ENCODE results near the gene RNF213. TPM values are rescaled to one million over a fixed set of nuclear protein-coding genes. Genes with fewer than 3 reads are reported as not detected.

The RNF213 gene
- total and polyA plus RNA-seq, 7 donors, result 7.8 to 138 (median 50.4) TPM

GRCh38 chr17:80339731-80340456 is 79.2 kb downstream of the RNF213 start:
- H3K9me3 ChIP-seq, result no peaks in the 10 kb centered on the region
- H3K27me3 ChIP-seq, result no peaks in the 10 kb centered on the region
- TF ChIP-seq EP300 (IDR thresholded peaks at IDR 0.05) (no peak), POLR2AphosphoS5 (IDR thresholded peaks at IDR 0.05) (no peak), CTCF (IDR thresholded peaks at IDR 0.05) (no peak), POLR2A (IDR thresholded peaks at IDR 0.05) (no peak)
- H3K4me3 ChIP-seq, result no peak overlapping the region
- intact Hi-C loops (cut with DNase I), result no loop called here
- WGBS, 2 donors, result 96 to 97% methylated on average over 36 of the region's 36 CpGs
- H3K4me1 ChIP-seq, result no peaks in the 10 kb centered on the region
- peak; percentile 62 for DNase-seq
- no peak overlapping the region for H3K27ac ChIP-seq
- peaks cover 27 to 97% (median 76%) of the 10 kb centered on the region in 4 donors for H3K36me3 ChIP-seq

- no peak for TF ChIP-seq CTCF (IDR thresholded peaks at IDR 0.05)
- no peak for TF ChIP-seq EP300 (IDR thresholded peaks at IDR 0.05)
- TF ChIP-seq POLR2A (IDR thresholded peaks at IDR 0.05), result no peak
- TF ChIP-seq POLR2AphosphoS5 (IDR thresholded peaks at IDR 0.05), result no peak
- no peaks in the 10 kb centered on the region for H3K9me3 ChIP-seq
- WGBS, 2 donors, result 94 to 95% methylated on average over 15 of the region's 15 CpGs
- H3K27me3 ChIP-seq, result no peaks in the 10 kb centered on the region
- peaks cover 56 to 97% (median 81%) of the 10 kb centered on the region in 4 donors for H3K36me3 ChIP-seq
- DNase-seq, result no peak
- H3K4me3 ChIP-seq, result no peak overlapping the region
- intact Hi-C loops (cut with DNase I), result no loop called here
- no peaks in the 10 kb centered on the region for H3K4me1 ChIP-seq
- no peak overlapping the region for H3K27ac ChIP-seq
These were observed 84.7 kb downstream of the RNF213 start for GRCh38 chr17:80345321-80345720.

GRCh38 chr17:80345841-80346497 is 85.3 kb downstream of the RNF213 start:
- Histone ChIP-seq H3K27me3 (no peaks in the 10 kb centered on the region), H3K27ac (no peak overlapping the region), H3K4me3 (no peak overlapping the region), H3K4me1 (no peaks in the 10 kb centered on the region), H3K36me3 (peaks cover 62 to 97% (median 84%) of the 10 kb centered on the region in 4 donors), H3K9me3 (no peaks in the 10 kb centered on the region)
- WGBS, 2 donors, result 97 to 98% methylated on average over 27 of the region's 27 CpGs
- TF ChIP-seq CTCF (IDR thresholded peaks at IDR 0.05), result no peak
- no peak for TF ChIP-seq POLR2A (IDR thresholded peaks at IDR 0.05)
- TF ChIP-seq EP300 (IDR thresholded peaks at IDR 0.05), result no peak
- TF ChIP-seq POLR2AphosphoS5 (IDR thresholded peaks at IDR 0.05), result no peak
- no peak for DNase-seq
- intact Hi-C loops (cut with DNase I), result no loop called here

GRCh38 chr17:80346498-80347275 is 86.0 kb downstream of the RNF213 start:
- H3K36me3 ChIP-seq, result peaks cover 70 to 97% (median 84%) of the 10 kb centered on the region in 4 donors
- TF ChIP-seq POLR2AphosphoS5 (IDR thresholded peaks at IDR 0.05) (no peak), POLR2A (IDR thresholded peaks at IDR 0.05) (no peak), CTCF (IDR thresholded peaks at IDR 0.05) (no peak), EP300 (IDR thresholded peaks at IDR 0.05) (no peak)
- no peak overlapping the region for H3K27ac ChIP-seq
- H3K4me1 ChIP-seq, result no peaks in the 10 kb centered on the region
- intact Hi-C loops (cut with DNase I), result no loop called here
- H3K9me3 ChIP-seq, result no peaks in the 10 kb centered on the region
- H3K4me3 ChIP-seq, result no peak overlapping the region
- WGBS, 2 donors, result 97 to 98% methylated on average over 38 of the region's 38 CpGs
- DNase-seq, result no peak
- H3K27me3 ChIP-seq, result no peaks in the 10 kb centered on the region
